ENCODE results near the gene RELL1.

RELL1 gene

GRCh38 chr4:37639551-37640285 is 46.5 kb downstream of the RELL1 start:
- Histone ChIP-seq H2AFZ (ENCODE audit: low read length, unreplicated experiment) (no peak overlapping the region), H3K4me3 (ENCODE audit: low read depth, low read length) (no peak overlapping the region), H3K27ac (ENCODE audit: low read depth, low read length) (peak overlapping the region; percentile 49), H3K4me1 (ENCODE audit: control insufficient read depth, insufficient read depth, low read length, unreplicated experiment) (peaks cover 12% of the 10 kb centered on the region), H3K27me3 (ENCODE audit: insufficient read depth, low read length) (no peaks in the 10 kb centered on the region), H3K79me2 (ENCODE audit: control insufficient read depth, insufficient read depth, low read length, unreplicated experiment) (no peaks in the 10 kb centered on the region), H3K36me3 (ENCODE audit: insufficient read depth, low read length) (no peaks in the 10 kb centered on the region)

DNA sequence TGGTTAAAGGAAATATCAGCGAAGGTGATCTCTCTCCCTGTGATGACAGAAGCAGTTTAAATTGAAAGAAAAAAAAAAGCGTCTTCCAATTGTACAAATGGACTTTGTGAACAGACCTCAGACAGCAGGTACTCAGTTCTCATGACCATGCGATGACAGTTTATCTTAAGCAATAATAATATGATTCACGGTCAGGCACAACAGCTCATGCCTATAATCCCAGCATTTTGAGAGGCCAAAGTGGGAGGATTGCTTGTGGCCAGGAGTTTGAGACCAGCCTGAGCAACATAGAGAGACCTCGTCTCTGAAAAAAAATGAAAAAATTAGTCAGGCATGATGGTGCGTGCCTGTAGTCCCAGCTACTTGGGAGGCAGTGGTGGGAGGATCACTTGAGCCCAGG is 51.0 kb downstream of the RELL1 start:
- H3K4me3 ChIP-seq (ENCODE audit: low read depth, low read length): no peak overlapping the region
- no peaks in the 10 kb centered on the region for H3K79me2 ChIP-seq (ENCODE audit: control insufficient read depth, insufficient read depth, low read length, unreplicated experiment)
- H2AFZ ChIP-seq (ENCODE audit: low read length, unreplicated experiment): no peak overlapping the region
- H3K27me3 ChIP-seq (ENCODE audit: insufficient read depth, low read length): no peaks in the 10 kb centered on the region
- H3K36me3 ChIP-seq (ENCODE audit: insufficient read depth, low read length): peaks cover 6% of the 10 kb centered on the region; the same call in 1 of the 2 replicates
- peaks cover 9% of the 10 kb centered on the region for H3K4me1 ChIP-seq (ENCODE audit: control insufficient read depth, insufficient read depth, low read length, unreplicated experiment)
- no peak overlapping the region for H3K27ac ChIP-seq (ENCODE audit: low read depth, low read length)

DNA sequence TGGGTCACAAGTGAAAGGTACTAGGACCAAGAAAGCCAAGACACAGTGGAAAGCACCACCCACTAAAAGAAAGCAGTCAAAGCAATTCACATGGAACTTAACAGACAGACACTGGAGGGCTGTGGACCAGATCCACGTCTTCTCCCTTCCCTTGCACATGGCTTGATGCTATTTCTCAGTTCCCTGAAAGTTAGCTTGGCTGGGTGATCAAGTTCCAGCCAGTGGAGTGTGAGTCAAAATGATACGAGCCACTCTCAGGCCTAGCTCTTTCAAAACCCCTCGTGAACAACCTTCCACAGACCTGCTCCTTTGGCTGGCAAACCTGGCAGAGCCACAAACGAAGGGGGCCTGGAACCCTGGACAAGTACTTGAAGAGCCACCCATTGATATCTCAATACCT is 52.0 kb downstream of the RELL1 start:
- H2AFZ ChIP-seq (ENCODE audit: low read length, unreplicated experiment): no peak overlapping the region
- H3K4me3 ChIP-seq (ENCODE audit: low read depth, low read length): no peak overlapping the region
- H3K36me3 ChIP-seq (ENCODE audit: insufficient read depth, low read length): peaks cover 6% of the 10 kb centered on the region; the same call in 1 of the 2 replicates
- no peak overlapping the region for H3K27ac ChIP-seq (ENCODE audit: low read depth, low read length)
- no peaks in the 10 kb centered on the region for H3K79me2 ChIP-seq (ENCODE audit: control insufficient read depth, insufficient read depth, low read length, unreplicated experiment)
- no peaks in the 10 kb centered on the region for H3K27me3 ChIP-seq (ENCODE audit: insufficient read depth, low read length)
- H3K4me1 ChIP-seq (ENCODE audit: control insufficient read depth, insufficient read depth, low read length, unreplicated experiment): peaks cover 4% of the 10 kb centered on the region

DNA sequence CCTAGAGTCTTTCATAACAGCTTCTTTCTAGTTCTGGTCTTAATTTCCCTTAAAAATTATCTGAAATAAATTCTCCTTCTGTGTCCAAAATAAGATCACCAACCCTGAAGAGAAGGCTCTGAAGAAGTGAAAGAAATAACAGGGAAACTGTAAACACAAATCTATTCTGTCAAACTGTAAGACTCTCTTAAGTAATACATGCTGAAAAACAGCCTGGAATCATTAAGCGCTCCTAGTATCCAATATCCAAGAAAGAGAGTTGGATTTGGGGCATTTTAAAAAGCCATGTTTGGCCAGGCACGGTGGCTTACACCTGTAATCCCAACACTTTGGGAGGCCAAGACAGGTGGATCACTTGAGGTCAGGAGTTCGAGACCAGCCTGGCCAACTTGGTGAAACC is 53.3 kb downstream of the RELL1 start:
- H3K79me2 ChIP-seq (ENCODE audit: control insufficient read depth, insufficient read depth, low read length, unreplicated experiment): no peaks in the 10 kb centered on the region
- H3K27ac ChIP-seq (ENCODE audit: low read depth, low read length): no peak overlapping the region
- no peak overlapping the region for H2AFZ ChIP-seq (ENCODE audit: low read length, unreplicated experiment)
- H3K4me3 ChIP-seq (ENCODE audit: low read depth, low read length): no peak overlapping the region
- H3K27me3 ChIP-seq (ENCODE audit: insufficient read depth, low read length): no peaks in the 10 kb centered on the region
- peaks cover 6% of the 10 kb centered on the region; the same call in 1 of the 2 replicates for H3K36me3 ChIP-seq (ENCODE audit: insufficient read depth, low read length)
- peaks cover 11% of the 10 kb centered on the region for H3K4me1 ChIP-seq (ENCODE audit: control insufficient read depth, insufficient read depth, low read length, unreplicated experiment)

DNA sequence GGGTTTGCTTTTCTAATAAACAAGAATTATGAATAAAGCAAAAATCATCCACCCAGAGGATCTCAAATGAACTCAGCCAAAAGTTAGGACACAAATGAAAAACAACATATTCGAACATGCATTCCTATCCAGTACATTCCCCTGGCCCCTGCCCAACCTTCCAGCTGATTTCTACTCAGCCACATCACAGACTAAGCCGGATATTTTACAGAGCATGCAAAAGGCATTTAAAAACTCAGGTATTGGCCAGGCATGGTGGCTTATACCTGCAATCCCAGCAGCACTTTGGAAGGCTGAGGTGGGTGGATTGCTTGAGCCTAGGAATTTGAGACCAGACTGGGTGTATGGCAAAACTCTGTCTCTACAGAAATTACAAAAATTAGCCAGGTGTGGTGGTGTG is 54.6 kb downstream of the RELL1 start:
- Histone ChIP-seq H3K36me3 (ENCODE audit: insufficient read depth, low read length) (peaks cover 6% of the 10 kb centered on the region; the same call in 1 of the 2 replicates), H3K27ac (ENCODE audit: low read depth, low read length) (no peak overlapping the region), H3K79me2 (ENCODE audit: control insufficient read depth, insufficient read depth, low read length, unreplicated experiment) (no peaks in the 10 kb centered on the region), H3K27me3 (ENCODE audit: insufficient read depth, low read length) (no peaks in the 10 kb centered on the region), H3K4me3 (ENCODE audit: low read depth, low read length) (no peak overlapping the region), H2AFZ (ENCODE audit: low read length, unreplicated experiment) (no peak overlapping the region), H3K4me1 (ENCODE audit: control insufficient read depth, insufficient read depth, low read length, unreplicated experiment) (peaks cover 11% of the 10 kb centered on the region)

DNA sequence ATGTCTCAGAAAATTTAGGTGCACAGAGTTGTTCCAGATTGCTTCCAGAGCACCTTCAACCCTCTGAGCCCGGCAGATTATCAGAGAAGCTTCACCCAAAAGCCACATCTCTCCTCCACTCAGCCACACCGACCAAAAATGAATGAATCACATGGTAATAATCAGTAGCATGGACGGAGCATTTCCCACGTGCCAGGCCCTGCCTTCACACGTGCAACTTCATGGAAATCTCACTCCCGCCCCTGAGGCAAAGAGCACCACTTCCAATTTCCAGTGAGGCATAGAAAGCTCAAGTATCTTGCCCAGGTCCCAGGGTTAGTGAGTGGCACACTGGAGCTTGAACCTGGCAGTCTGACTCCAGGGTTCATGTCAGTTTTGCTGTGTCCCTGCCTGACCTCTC is 56.5 kb downstream of the RELL1 start:
- Histone ChIP-seq H3K27ac (ENCODE audit: low read depth, low read length) (no peak overlapping the region), H3K36me3 (ENCODE audit: insufficient read depth, low read length) (peaks cover 6% of the 10 kb centered on the region; the same call in 1 of the 2 replicates)

GRCh38 chr4:37628977-37629609 is 57.1 kb downstream of the RELL1 start:
- Histone ChIP-seq H3K36me3 (ENCODE audit: insufficient read depth, low read length) (peaks cover 3% of the 10 kb centered on the region; the same call in 1 of the 2 replicates), H3K4me1 (ENCODE audit: control insufficient read depth, insufficient read depth, low read length, unreplicated experiment) (peaks cover 11% of the 10 kb centered on the region), H3K4me3 (ENCODE audit: low read depth, low read length) (no peak overlapping the region), H3K79me2 (ENCODE audit: control insufficient read depth, insufficient read depth, low read length, unreplicated experiment) (no peaks in the 10 kb centered on the region), H2AFZ (ENCODE audit: low read length, unreplicated experiment) (no peak overlapping the region), H3K27ac (ENCODE audit: low read depth, low read length) (no peak overlapping the region), H3K27me3 (ENCODE audit: insufficient read depth, low read length) (no peaks in the 10 kb centered on the region)

More for the DNA sequence above, 56.5 kb downstream of the RELL1 start:
- H3K79me2 ChIP-seq (ENCODE audit: control insufficient read depth, insufficient read depth, low read length, unreplicated experiment): no peaks in the 10 kb centered on the region
- H3K4me3 ChIP-seq (ENCODE audit: low read depth, low read length): no peak overlapping the region
- peaks cover 11% of the 10 kb centered on the region for H3K4me1 ChIP-seq (ENCODE audit: control insufficient read depth, insufficient read depth, low read length, unreplicated experiment)
- no peaks in the 10 kb centered on the region for H3K27me3 ChIP-seq (ENCODE audit: insufficient read depth, low read length)
- no peak overlapping the region for H2AFZ ChIP-seq (ENCODE audit: low read length, unreplicated experiment)

- no peaks in the 10 kb centered on the region for H3K79me2 ChIP-seq (ENCODE audit: control insufficient read depth, insufficient read depth, low read length, unreplicated experiment)
- no peaks in the 10 kb centered on the region for H3K27me3 ChIP-seq (ENCODE audit: insufficient read depth, low read length)
- H3K4me3 ChIP-seq (ENCODE audit: low read depth, low read length): no peak overlapping the region
- H3K36me3 ChIP-seq (ENCODE audit: insufficient read depth, low read length): no peaks in the 10 kb centered on the region
- no peak overlapping the region for H3K27ac ChIP-seq (ENCODE audit: low read depth, low read length)
- H3K4me1 ChIP-seq (ENCODE audit: control insufficient read depth, insufficient read depth, low read length, unreplicated experiment): peaks cover 11% of the 10 kb centered on the region
- no peak overlapping the region for H2AFZ ChIP-seq (ENCODE audit: low read length, unreplicated experiment)
Measured at GRCh38 chr4:37627263-37627662, 58.9 kb downstream of the RELL1 start.

DNA sequence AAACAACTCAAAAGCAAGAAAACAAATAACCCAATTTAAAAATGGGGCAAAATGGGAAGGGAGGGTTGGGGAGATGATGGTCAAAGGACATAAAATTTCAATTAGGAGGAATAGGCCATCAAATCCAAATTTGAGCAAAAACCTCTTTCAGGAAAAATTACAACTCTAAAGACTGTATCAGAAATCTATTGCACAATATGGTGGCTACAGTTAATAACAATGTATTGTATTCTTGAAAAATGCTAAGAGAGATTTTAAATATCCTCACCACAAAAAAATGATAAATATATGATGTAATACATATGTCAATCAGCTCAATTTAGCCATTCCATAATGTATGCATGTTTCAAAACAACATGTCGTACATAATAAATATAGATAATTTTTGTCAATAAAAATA is 60.7 kb downstream of the RELL1 start:
- no peaks in the 10 kb centered on the region for H3K36me3 ChIP-seq (ENCODE audit: insufficient read depth, low read length)
- no peaks in the 10 kb centered on the region for H3K27me3 ChIP-seq (ENCODE audit: insufficient read depth, low read length)
- H3K27ac ChIP-seq (ENCODE audit: low read depth, low read length): no peak overlapping the region
- no peak overlapping the region for H2AFZ ChIP-seq (ENCODE audit: low read length, unreplicated experiment)
- peaks cover 11% of the 10 kb centered on the region for H3K4me1 ChIP-seq (ENCODE audit: control insufficient read depth, insufficient read depth, low read length, unreplicated experiment)
- H3K4me3 ChIP-seq (ENCODE audit: low read depth, low read length): no peak overlapping the region
- H3K79me2 ChIP-seq (ENCODE audit: control insufficient read depth, insufficient read depth, low read length, unreplicated experiment): no peaks in the 10 kb centered on the region

GRCh38 chr4:37623940-37624339 is 62.2 kb downstream of the RELL1 start:
- no peak overlapping the region for H3K4me3 ChIP-seq (ENCODE audit: low read depth, low read length)
- H3K36me3 ChIP-seq (ENCODE audit: insufficient read depth, low read length): no peaks in the 10 kb centered on the region
- H3K79me2 ChIP-seq (ENCODE audit: control insufficient read depth, insufficient read depth, low read length, unreplicated experiment): no peaks in the 10 kb centered on the region
- H3K27ac ChIP-seq (ENCODE audit: low read depth, low read length): no peak overlapping the region
- no peak overlapping the region for H2AFZ ChIP-seq (ENCODE audit: low read length, unreplicated experiment)
- no peaks in the 10 kb centered on the region for H3K27me3 ChIP-seq (ENCODE audit: insufficient read depth, low read length)
- H3K4me1 ChIP-seq (ENCODE audit: control insufficient read depth, insufficient read depth, low read length, unreplicated experiment): peaks cover 4% of the 10 kb centered on the region

GRCh38 chr4:37623125-37623524 is 63.1 kb downstream of the RELL1 start:
- Histone ChIP-seq H3K79me2 (ENCODE audit: control insufficient read depth, insufficient read depth, low read length, unreplicated experiment) (no peaks in the 10 kb centered on the region), H3K27ac (ENCODE audit: low read depth, low read length) (no peak overlapping the region)

More at GRCh38 chr4:37623125-37623524, 63.1 kb downstream of the RELL1 start:
- no peaks in the 10 kb centered on the region for H3K4me1 ChIP-seq (ENCODE audit: control insufficient read depth, insufficient read depth, low read length, unreplicated experiment)
- no peaks in the 10 kb centered on the region for H3K36me3 ChIP-seq (ENCODE audit: insufficient read depth, low read length)
- H3K4me3 ChIP-seq (ENCODE audit: low read depth, low read length): no peak overlapping the region
- H3K27me3 ChIP-seq (ENCODE audit: insufficient read depth, low read length): no peaks in the 10 kb centered on the region
- H2AFZ ChIP-seq (ENCODE audit: low read length, unreplicated experiment): no peak overlapping the region
